ENCODE results near the gene WDFY3. TPM values are rescaled to one million over a fixed set of nuclear protein-coding genes. Genes with fewer than 3 reads are reported as not detected.
"Not testable (repeated sequence)": the region's sequence is repeated elsewhere in the genome, so short reads cannot be mapped to it uniquely, and the experiment has no call there.

Gene WDFY3
- total RNA-seq, 1 experiment from 2014 or later: not detected

GRCh38 chr4:84826681-84827080, 139.8 kb downstream of the WDFY3 start:
- Histone ChIP-seq H3K4me2 (ENCODE audit: low read depth, low read length, poor library complexity, severe bottlenecking) (no peak overlapping the region), H2AFZ (ENCODE audit: low read length) (no peak overlapping the region)

DNA sequence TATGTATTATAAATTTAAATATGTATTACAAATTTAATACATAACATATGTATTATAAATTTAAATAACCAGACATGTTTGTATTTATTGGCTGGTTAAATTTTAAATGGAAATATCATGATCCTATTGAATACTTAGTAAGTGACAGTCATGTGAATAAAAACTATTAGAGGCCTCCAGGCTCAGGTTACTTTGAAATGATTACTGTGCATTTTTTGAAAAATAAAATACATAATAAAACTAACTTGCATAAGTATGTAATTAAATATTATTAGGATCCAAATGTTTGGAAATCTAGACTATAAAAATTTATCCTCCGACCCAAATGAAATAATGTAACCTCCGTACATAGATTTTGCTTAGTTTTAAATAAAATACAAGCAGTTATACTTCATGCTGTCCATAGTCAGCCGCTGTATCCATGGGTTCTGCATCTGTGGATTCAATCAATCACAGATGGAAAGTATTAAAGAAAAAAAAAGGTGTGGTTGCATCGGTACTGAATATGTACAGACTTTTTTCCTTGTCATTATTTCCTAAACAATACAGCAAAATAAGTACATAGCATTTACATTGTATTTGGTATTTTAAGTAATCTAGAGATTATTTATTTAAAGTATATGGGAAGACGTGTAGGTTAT, 140.7 kb downstream of the WDFY3 start:
- Histone ChIP-seq H3K4me1 (ENCODE audit: low read length) (no peaks in the 10 kb centered on the region), H3K36me3 (ENCODE audit: insufficient read depth, low read length) (no peaks in the 10 kb centered on the region), H3K79me2 (ENCODE audit: low read length) (no peaks in the 10 kb centered on the region), H4K20me1 (ENCODE audit: insufficient read depth, low read depth, low read length) (no peaks in the 10 kb centered on the region), H3K4me3 (ENCODE audit: low read length) (no peak overlapping the region), H2AFZ (ENCODE audit: low read length) (no peak overlapping the region), H3K27ac (ENCODE audit: low read length) (no peak overlapping the region), H3K9me2 (replicated peaks; ENCODE audit: insufficient read depth, low read length) (no peaks in the 10 kb centered on the region), H3K4me2 (ENCODE audit: low read depth, low read length, poor library complexity, severe bottlenecking) (no peak overlapping the region), H3K9ac (ENCODE audit: low read length) (no peak overlapping the region), H3K9me3 (ENCODE audit: low read length) (no peaks in the 10 kb centered on the region), H3K27me3 (ENCODE audit: low read length) (0 out of 2 replicates have a peak, but pooled peaks cover 2% of the 10 kb centered on the region)
- DNase-seq: no peak

More at GRCh38 chr4:84826681-84827080, 139.8 kb downstream of the WDFY3 start:
- no peak for DNase-seq
- Histone ChIP-seq H3K27me3 (ENCODE audit: low read length) (0 out of 2 replicates have a peak, but pooled peaks cover 2% of the 10 kb centered on the region), H3K9ac (ENCODE audit: low read length) (no peak overlapping the region), H3K4me1 (ENCODE audit: low read length) (no peaks in the 10 kb centered on the region; the same call in 1 of the 2 replicates), H3K9me2 (replicated peaks; ENCODE audit: insufficient read depth, low read length) (no peaks in the 10 kb centered on the region), H3K79me2 (ENCODE audit: low read length) (no peaks in the 10 kb centered on the region), H3K4me3 (ENCODE audit: low read length) (no peak overlapping the region), H3K27ac (ENCODE audit: low read length) (no peak overlapping the region), H3K36me3 (ENCODE audit: insufficient read depth, low read length) (no peaks in the 10 kb centered on the region), H3K9me3 (ENCODE audit: low read length) (no peaks in the 10 kb centered on the region), H4K20me1 (ENCODE audit: insufficient read depth, low read depth, low read length) (no peaks in the 10 kb centered on the region)

- H3K9me2 ChIP-seq (replicated peaks; ENCODE audit: insufficient read depth, low read length): no peaks in the 10 kb centered on the region
Observed at GRCh38 chr4:84821064-84821463, 145.4 kb downstream of the WDFY3 start.

GRCh38 chr4:84814094-84814750, 152.3 kb downstream of the WDFY3 start:
- Histone ChIP-seq H2AFZ (ENCODE audit: low read length) (no peak overlapping the region), H3K27ac (ENCODE audit: low read length) (no peak overlapping the region), H4K20me1 (ENCODE audit: insufficient read depth, low read depth, low read length) (no peaks in the 10 kb centered on the region), H3K9ac (ENCODE audit: low read length) (no peak overlapping the region), H3K4me1 (ENCODE audit: low read length) (no peaks in the 10 kb centered on the region), H3K9me3 (ENCODE audit: low read length) (no peaks in the 10 kb centered on the region), H3K27me3 (ENCODE audit: low read length) (no peaks in the 10 kb centered on the region), H3K4me3 (ENCODE audit: low read length) (no peak overlapping the region), H3K9me2 (replicated peaks; ENCODE audit: insufficient read depth, low read length) (no peaks in the 10 kb centered on the region), H3K4me2 (ENCODE audit: low read depth, low read length, poor library complexity, severe bottlenecking) (no peak overlapping the region), H3K36me3 (ENCODE audit: insufficient read depth, low read length) (no peaks in the 10 kb centered on the region), H3K79me2 (ENCODE audit: low read length) (no peaks in the 10 kb centered on the region)
- no peak for DNase-seq

More at GRCh38 chr4:84821064-84821463, 145.4 kb downstream of the WDFY3 start:
- Histone ChIP-seq H3K9ac (ENCODE audit: low read length) (no peak overlapping the region), H2AFZ (ENCODE audit: low read length) (no peak overlapping the region), H3K9me3 (ENCODE audit: low read length) (no peaks in the 10 kb centered on the region), H3K36me3 (ENCODE audit: insufficient read depth, low read length) (no peaks in the 10 kb centered on the region), H3K4me2 (ENCODE audit: low read depth, low read length, poor library complexity, severe bottlenecking) (no peak overlapping the region), H3K4me3 (ENCODE audit: low read length) (no peak overlapping the region), H3K27me3 (ENCODE audit: low read length) (0 out of 2 replicates have a peak, but pooled peaks cover 2% of the 10 kb centered on the region), H4K20me1 (ENCODE audit: insufficient read depth, low read depth, low read length) (no peaks in the 10 kb centered on the region), H3K79me2 (ENCODE audit: low read length) (no peaks in the 10 kb centered on the region), H3K4me1 (ENCODE audit: low read length) (no peaks in the 10 kb centered on the region), H3K27ac (ENCODE audit: low read length) (no peak overlapping the region)
- DNase-seq: no peak

DNA sequence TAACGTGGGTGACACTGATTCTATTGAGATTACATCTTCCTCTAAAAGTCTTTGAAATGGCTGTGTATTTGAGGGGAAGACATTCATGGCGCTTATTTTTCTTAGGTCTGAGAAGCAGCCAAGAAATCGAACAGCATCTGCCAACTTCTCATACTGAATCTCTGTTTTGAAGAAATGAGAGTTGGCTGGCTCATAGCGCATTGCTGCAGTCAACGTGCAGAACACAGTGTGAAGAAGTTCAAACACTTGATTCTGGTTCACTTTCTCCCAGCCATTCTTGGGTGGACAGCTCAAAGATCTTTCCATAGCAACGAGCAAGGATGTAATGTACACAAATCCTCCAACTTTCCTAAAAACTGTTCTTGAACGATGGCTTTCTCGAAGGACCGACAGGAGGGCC, 156.5 kb downstream of the WDFY3 start:
- H3K4me3 ChIP-seq (ENCODE audit: low read length): no peak overlapping the region
- no peaks in the 10 kb centered on the region for H3K9me2 ChIP-seq (replicated peaks; ENCODE audit: insufficient read depth, low read length)
- H3K9ac ChIP-seq (ENCODE audit: low read length): no peak overlapping the region
- no peak overlapping the region for H3K27ac ChIP-seq (ENCODE audit: low read length)
- no peak for DNase-seq
- H3K79me2 ChIP-seq (ENCODE audit: low read length): no peaks in the 10 kb centered on the region
- no peak overlapping the region for H2AFZ ChIP-seq (ENCODE audit: low read length)
- H3K27me3 ChIP-seq (ENCODE audit: low read length): no peaks in the 10 kb centered on the region
- no peaks in the 10 kb centered on the region for H3K4me1 ChIP-seq (ENCODE audit: low read length)
- no peaks in the 10 kb centered on the region for H4K20me1 ChIP-seq (ENCODE audit: insufficient read depth, low read depth, low read length)
- no peak overlapping the region for H3K4me2 ChIP-seq (ENCODE audit: low read depth, low read length, poor library complexity, severe bottlenecking)
- H3K9me3 ChIP-seq (ENCODE audit: low read length): no peaks in the 10 kb centered on the region
- no peaks in the 10 kb centered on the region for H3K36me3 ChIP-seq (ENCODE audit: insufficient read depth, low read length)

GRCh38 chr4:84808332-84808731, 158.2 kb downstream of the WDFY3 start:
- no peaks in the 10 kb centered on the region for H3K4me1 ChIP-seq (ENCODE audit: low read length)

DNA sequence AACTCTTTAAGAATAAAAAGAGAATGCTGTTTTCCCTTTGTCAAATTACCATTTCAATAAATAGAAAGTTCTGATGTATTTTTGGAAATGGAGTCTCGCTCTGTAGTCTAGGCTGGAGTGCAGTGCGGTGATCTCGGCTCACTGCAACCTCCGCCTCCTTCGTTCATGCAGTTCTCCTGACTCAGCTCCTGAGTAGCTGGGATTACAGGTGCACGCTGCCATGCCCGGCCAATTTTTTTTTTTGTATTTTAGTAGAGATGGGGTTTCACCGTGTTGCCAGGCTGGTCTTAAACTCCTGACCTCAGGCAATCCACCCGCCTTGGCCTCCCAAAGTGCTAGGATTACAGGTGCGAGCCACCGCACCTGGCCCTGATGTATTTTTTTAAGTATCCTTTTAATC, 159.9 kb downstream of the WDFY3 start:
- not testable (repeated sequence) for H3K9ac ChIP-seq (ENCODE audit: low read length); H2AFZ ChIP-seq (ENCODE audit: low read length); DNase-seq; H3K27ac ChIP-seq (ENCODE audit: low read length); H3K4me2 ChIP-seq (ENCODE audit: low read depth, low read length, poor library complexity, severe bottlenecking); H3K36me3 ChIP-seq (ENCODE audit: insufficient read depth, low read length); H3K79me2 ChIP-seq (ENCODE audit: low read length); H3K4me3 ChIP-seq (ENCODE audit: low read length); H3K9me3 ChIP-seq (ENCODE audit: low read length); H3K9me2 ChIP-seq (replicated peaks; ENCODE audit: insufficient read depth, low read length); H3K27me3 ChIP-seq (ENCODE audit: low read length); H3K4me1 ChIP-seq (ENCODE audit: low read length); H4K20me1 ChIP-seq (ENCODE audit: insufficient read depth, low read depth, low read length)

More at GRCh38 chr4:84808332-84808731, 158.2 kb downstream of the WDFY3 start:
- Histone ChIP-seq H3K9me3 (ENCODE audit: low read length) (no peaks in the 10 kb centered on the region), H3K36me3 (ENCODE audit: insufficient read depth, low read length) (no peaks in the 10 kb centered on the region), H3K27me3 (ENCODE audit: low read length) (no peaks in the 10 kb centered on the region), H3K27ac (ENCODE audit: low read length) (no peak overlapping the region), H3K4me2 (ENCODE audit: low read depth, low read length, poor library complexity, severe bottlenecking) (no peak overlapping the region), H3K9ac (ENCODE audit: low read length) (no peak overlapping the region), H4K20me1 (ENCODE audit: insufficient read depth, low read depth, low read length) (no peaks in the 10 kb centered on the region), H3K9me2 (replicated peaks; ENCODE audit: insufficient read depth, low read length) (no peaks in the 10 kb centered on the region), H2AFZ (ENCODE audit: low read length) (no peak overlapping the region), H3K79me2 (ENCODE audit: low read length) (no peaks in the 10 kb centered on the region), H3K4me3 (ENCODE audit: low read length) (no peak overlapping the region)
- DNase-seq: no peak

DNA sequence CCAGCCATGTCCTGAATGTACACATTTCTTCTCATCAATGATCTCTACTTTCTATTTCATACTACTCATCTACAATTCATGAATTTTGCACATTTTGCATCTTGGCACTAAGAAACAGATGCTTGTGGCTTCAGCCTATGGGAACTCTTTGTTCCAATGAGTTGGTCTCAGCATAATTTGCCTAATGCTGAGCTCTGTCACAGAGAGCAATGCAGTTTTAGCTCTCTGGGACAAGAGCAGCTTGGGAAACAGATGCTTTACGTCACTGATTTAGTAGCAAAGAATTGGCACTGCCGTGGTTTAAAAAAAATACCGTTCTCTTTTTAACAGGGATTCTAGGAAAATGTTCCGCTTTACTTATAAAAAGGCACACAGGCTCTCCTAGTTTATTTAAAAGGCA, 162.4 kb downstream of the WDFY3 start:
- no peaks in the 10 kb centered on the region for H3K9me2 ChIP-seq (replicated peaks; ENCODE audit: insufficient read depth, low read length)
- H3K27ac ChIP-seq (ENCODE audit: low read length): no peak overlapping the region
- DNase-seq: no peak
- no peaks in the 10 kb centered on the region for H3K79me2 ChIP-seq (ENCODE audit: low read length)
- no peak overlapping the region for H3K9ac ChIP-seq (ENCODE audit: low read length)
- no peak overlapping the region for H2AFZ ChIP-seq (ENCODE audit: low read length)
- H3K9me3 ChIP-seq (ENCODE audit: low read length): no peaks in the 10 kb centered on the region
- H3K4me3 ChIP-seq (ENCODE audit: low read length): no peak overlapping the region
- H3K36me3 ChIP-seq (ENCODE audit: insufficient read depth, low read length): no peaks in the 10 kb centered on the region
- H4K20me1 ChIP-seq (ENCODE audit: insufficient read depth, low read depth, low read length): no peaks in the 10 kb centered on the region
- H3K27me3 ChIP-seq (ENCODE audit: low read length): no peaks in the 10 kb centered on the region
- no peak overlapping the region for H3K4me2 ChIP-seq (ENCODE audit: low read depth, low read length, poor library complexity, severe bottlenecking)
- no peaks in the 10 kb centered on the region for H3K4me1 ChIP-seq (ENCODE audit: low read length)

All from Karpas-422 (cell line).